ENCODE data around the gene TRA2A. TPM values are rescaled to one million over a fixed set of nuclear protein-coding genes. Genes with fewer than 3 reads are reported as not detected.

Gene TRA2A
- total and polyA plus RNA-seq, 9 of the 15 experiments (the other 6 are each of a cell fraction or from before 2014, with no cell fraction given) = 22.7 to 210 (median 73.9) TPM

DNA sequence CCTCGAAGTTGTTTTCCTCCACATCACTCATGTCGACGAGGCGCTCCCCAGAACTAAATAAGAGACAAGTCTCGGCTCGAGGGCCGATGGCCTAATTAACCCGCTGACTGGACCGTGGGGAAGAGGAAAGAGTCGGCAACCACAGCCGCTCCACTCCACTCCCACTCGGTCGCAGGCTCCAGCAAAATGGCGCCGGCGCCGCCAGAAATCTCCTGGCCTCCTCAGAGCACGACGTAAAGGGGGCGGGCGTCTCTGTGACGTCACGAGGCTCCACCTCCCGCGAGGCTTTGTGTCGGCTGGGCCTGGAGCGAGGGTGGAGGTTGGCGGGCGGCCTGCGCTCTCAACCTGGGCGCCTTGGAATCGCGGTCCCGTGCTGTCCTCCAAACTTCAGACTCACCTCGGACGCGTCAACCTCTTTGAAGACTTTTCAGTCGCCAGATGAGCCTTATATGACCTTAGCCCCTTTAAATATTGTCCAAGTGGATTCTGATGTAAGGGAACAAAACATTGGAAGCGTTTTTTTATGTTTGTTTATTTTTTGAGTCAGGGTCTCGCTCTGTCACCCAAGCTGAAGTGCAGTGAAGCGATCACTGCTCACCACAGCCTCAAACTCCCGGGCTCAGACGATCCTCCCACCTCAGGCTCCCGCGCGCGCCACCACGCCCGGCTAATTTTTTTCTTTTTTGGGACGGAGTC lies at the start of gene TRA2A (continued):
- TF ChIP-seq C11orf30 (IDR thresholded peaks at IDR 0.05; ENCODE audit: low read depth) = no peak
- no peak for TF ChIP-seq SIX5 (IDR thresholded peaks at IDR 0.05; ENCODE audit: borderline replicate concordance in 1 of 2, insufficient read depth in 1 of 2, low read depth in 1 of 2, low read length in 2 of 2)
- TF ChIP-seq, protein P1, sequence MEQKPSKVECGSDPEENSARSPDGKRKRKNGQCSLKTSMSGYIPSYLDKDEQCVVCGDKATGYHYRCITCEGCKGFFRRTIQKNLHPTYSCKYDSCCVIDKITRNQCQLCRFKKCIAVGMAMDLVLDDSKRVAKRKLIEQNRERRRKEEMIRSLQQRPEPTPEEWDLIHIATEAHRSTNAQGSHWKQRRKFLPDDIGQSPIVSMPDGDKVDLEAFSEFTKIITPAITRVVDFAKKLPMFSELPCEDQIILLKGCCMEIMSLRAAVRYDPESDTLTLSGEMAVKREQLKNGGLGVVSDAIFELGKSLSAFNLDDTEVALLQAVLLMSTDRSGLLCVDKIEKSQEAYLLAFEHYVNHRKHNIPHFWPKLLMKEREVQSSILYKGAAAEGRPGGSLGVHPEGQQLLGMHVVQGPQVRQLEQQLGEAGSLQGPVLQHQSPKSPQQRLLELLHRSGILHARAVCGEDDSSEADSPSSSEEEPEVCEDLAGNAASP (IDR thresholded peaks at IDR 0.05) = no peak
- peak; percentile 39 for TF ChIP-seq DPF2 (IDR thresholded peaks at IDR 0.05)
- TF ChIP-seq, protein P2, sequence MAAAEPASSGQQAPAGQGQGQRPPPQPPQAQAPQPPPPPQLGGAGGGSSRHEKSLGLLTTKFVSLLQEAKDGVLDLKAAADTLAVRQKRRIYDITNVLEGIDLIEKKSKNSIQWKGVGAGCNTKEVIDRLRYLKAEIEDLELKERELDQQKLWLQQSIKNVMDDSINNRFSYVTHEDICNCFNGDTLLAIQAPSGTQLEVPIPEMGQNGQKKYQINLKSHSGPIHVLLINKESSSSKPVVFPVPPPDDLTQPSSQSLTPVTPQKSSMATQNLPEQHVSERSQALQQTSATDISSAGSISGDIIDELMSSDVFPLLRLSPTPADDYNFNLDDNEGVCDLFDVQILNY (CRISPR knock-in tag; IDR thresholded peaks at IDR 0.05) = no peak
- TF ChIP-seq, protein P3, sequence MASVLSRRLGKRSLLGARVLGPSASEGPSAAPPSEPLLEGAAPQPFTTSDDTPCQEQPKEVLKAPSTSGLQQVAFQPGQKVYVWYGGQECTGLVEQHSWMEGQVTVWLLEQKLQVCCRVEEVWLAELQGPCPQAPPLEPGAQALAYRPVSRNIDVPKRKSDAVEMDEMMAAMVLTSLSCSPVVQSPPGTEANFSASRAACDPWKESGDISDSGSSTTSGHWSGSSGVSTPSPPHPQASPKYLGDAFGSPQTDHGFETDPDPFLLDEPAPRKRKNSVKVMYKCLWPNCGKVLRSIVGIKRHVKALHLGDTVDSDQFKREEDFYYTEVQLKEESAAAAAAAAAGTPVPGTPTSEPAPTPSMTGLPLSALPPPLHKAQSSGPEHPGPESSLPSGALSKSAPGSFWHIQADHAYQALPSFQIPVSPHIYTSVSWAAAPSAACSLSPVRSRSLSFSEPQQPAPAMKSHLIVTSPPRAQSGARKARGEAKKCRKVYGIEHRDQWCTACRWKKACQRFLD (CRISPR knock-in tag; IDR thresholded peaks at IDR 0.05) = no peak; the same call in 1 of the 2 replicates
- TF ChIP-seq NFIX (CRISPR knock-in tag; IDR thresholded peaks at IDR 0.05; ENCODE audit: low read depth) = no peak
- TF ChIP-seq, protein P4, sequence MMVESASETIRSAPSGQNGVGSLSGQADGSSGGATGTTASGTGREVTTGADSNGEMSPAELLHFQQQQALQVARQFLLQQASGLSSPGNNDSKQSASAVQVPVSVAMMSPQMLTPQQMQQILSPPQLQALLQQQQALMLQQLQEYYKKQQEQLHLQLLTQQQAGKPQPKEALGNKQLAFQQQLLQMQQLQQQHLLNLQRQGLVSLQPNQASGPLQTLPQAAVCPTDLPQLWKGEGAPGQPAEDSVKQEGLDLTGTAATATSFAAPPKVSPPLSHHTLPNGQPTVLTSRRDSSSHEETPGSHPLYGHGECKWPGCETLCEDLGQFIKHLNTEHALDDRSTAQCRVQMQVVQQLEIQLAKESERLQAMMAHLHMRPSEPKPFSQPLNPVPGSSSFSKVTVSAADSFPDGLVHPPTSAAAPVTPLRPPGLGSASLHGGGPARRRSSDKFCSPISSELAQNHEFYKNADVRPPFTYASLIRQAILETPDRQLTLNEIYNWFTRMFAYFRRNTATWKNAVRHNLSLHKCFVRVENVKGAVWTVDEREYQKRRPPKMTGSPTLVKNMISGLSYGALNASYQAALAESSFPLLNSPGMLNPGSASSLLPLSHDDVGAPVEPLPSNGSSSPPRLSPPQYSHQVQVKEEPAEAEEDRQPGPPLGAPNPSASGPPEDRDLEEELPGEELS (CRISPR knock-in tag; IDR thresholded peaks at IDR 0.05; ENCODE audit: borderline replicate concordance) = no peak
- TF ChIP-seq ZBTB17 (CRISPR knock-in tag; IDR thresholded peaks at IDR 0.05) = no peak; the same call in none of the 2 replicates
- no peak for TF ChIP-seq ZNF778 (CRISPR knock-in tag; IDR thresholded peaks at IDR 0.05)
- peak; percentile 60; the same call in 1 of the 2 replicates for TF ChIP-seq ZKSCAN8 (CRISPR knock-in tag; IDR thresholded peaks at IDR 0.05)
- TF ChIP-seq PYGO2 (tag; IDR thresholded peaks at IDR 0.05) = no peak
- no peak for TF ChIP-seq NR1H2 (CRISPR knock-in tag; IDR thresholded peaks at IDR 0.05)
- TF ChIP-seq, protein P5, sequence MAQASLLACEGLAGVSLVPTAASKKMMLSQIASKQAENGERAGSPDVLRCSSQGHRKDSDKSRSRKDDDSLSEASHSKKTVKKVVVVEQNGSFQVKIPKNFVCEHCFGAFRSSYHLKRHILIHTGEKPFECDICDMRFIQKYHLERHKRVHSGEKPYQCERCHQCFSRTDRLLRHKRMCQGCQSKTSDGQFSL (CRISPR knock-in tag; IDR thresholded peaks at IDR 0.05) = no peak
- TF ChIP-seq, protein P5 (tag; IDR thresholded peaks at IDR 0.05) = no peak
- TF ChIP-seq, protein P6, sequence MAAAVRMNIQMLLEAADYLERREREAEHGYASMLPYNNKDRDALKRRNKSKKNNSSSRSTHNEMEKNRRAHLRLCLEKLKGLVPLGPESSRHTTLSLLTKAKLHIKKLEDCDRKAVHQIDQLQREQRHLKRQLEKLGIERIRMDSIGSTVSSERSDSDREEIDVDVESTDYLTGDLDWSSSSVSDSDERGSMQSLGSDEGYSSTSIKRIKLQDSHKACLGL (CRISPR knock-in tag; IDR thresholded peaks at IDR 0.05; ENCODE audit: borderline replicate concordance, poor library complexity, severe bottlenecking) = no peak
- TF ChIP-seq GATA2 (CRISPR knock-in tag; IDR thresholded peaks at IDR 0.05) = no peak
- TF ChIP-seq, protein P7, sequence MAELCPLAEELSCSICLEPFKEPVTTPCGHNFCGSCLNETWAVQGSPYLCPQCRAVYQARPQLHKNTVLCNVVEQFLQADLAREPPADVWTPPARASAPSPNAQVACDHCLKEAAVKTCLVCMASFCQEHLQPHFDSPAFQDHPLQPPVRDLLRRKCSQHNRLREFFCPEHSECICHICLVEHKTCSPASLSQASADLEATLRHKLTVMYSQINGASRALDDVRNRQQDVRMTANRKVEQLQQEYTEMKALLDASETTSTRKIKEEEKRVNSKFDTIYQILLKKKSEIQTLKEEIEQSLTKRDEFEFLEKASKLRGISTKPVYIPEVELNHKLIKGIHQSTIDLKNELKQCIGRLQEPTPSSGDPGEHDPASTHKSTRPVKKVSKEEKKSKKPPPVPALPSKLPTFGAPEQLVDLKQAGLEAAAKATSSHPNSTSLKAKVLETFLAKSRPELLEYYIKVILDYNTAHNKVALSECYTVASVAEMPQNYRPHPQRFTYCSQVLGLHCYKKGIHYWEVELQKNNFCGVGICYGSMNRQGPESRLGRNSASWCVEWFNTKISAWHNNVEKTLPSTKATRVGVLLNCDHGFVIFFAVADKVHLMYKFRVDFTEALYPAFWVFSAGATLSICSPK (IDR thresholded peaks at IDR 0.05; ENCODE audit: borderline replicate concordance) = no peak

Data from K562 (cell line).